GM18520 (cell line): ENCODE results near the gene MGLL.
"Not testable (repeated sequence)": the region's sequence is repeated elsewhere in the genome, so short reads cannot be mapped to it uniquely, and the experiment has no call there.

Experiments used
- ATAC-seq: cut with Tn5 transposase; IDR thresholded peaks from one replicate; pipeline ENCODE4 v1.9.1; 2021; ENCODE audit not compliant: unreplicated experiment

Gene MGLL

DNA sequence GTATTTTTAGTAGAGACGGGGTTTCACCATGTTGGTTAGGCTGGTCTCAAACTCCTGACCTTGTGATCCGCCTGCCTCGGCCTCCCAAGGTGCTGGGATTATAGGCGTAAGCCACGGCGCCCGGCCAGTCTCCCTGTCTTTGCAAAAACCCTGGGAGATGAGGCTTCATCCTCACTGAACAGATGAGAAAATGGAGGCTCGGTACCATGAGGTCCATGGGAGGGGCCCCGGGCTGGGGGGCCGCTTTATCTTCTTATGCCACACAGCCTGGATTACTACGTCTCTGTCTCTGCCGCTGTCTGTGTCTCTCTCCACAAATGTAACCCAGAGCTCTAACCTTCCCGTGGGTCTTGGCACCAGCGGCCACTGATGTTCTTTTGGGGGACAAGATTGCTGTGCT lies 110.4 kb downstream of the MGLL start:
- no peak for ATAC-seq

DNA sequence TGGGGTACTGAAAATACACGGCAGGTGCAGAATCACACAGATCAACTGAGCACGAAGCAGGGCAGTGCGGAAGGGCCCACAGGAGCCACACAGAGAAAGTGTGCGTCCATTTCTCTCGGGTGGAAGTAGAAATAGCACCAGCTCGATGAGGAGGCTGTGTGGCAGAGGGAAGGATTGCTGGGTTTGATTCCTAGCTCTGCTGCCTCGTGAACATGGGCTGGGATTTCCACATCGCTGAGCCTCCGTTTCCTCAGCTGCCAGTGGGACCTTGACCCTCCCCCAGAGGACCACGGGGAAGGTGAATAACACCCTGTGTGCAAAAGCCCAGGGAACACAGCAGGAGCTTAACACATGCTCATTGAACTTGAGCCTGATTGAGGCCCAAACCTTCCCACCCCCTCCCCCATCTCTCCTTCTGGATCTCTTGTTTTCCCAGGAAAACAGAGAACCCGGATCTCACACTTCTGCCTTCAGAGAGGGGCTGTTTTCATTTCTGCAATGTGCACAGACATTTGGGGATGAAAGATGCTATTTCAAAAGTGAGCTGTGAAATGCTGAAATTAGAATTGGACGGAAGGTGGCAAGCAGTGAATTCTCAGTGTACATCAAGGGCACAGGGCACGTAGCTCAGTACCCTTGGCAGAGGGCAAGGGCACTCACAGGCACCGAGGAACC lies 111.2 kb downstream of the MGLL start:
- ATAC-seq: no peak

GRCh38 chr3:127710155-127710941 lies 112.0 kb downstream of the MGLL start:
- no peak for ATAC-seq

- ATAC-seq: no peak
These were observed 112.8 kb downstream of the MGLL start for GRCh38 chr3:127709320-127710060.

GRCh38 chr3:127708837-127709236 lies 113.5 kb downstream of the MGLL start:
- ATAC-seq: no peak

- ATAC-seq: no peak
These were observed 114.4 kb downstream of the MGLL start for GRCh38 chr3:127707851-127708411.

DNA sequence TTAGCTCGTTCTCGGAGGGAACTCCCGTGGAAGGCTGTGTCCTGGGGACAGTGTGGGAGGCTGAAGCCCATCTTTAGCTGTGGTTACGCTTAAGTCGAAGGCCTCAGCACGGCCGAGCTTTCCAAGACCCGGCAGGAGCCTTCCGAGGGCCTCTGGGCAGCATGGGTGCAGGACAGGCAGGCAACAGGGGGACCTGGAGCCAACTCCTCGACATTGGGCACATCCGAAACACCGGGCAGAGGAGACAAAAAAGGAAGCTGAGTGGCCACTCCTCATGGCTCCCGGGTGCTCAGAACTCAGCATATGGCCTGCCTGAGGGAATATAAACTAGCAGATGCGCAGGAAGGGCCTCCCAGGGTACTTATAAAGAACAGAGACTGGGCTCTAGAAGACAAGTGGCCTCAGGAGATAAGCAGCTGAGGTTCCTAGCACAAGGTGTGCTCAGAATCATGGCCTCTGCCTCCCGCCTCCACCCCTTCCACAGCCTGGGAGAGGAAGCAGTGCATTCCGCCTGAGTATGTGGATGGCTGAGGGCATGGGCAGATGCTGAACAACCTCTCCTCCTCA lies 115.4 kb downstream of the MGLL start:
- no peak for ATAC-seq

DNA sequence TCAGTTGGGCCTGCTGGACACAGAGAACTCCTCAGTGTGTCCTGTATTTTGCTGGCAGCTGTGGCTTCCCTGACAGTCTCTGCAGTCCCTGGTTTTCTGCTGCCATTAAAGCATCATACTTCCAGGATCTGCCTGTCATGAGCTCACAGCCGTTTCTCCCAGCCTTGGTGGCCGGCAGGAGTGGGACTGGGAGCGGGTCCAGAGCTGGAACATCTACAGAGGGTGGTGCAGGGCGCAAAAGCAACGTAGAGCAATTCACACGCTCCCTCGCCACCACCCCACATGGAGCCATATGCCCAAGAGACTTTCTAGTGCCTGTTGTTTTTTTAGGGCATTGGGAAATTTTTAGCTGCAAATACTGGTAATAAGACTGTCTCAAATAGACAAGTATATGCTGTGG lies 116.0 kb downstream of the MGLL start:
- no peak for ATAC-seq

GRCh38 chr3:127704840-127705239 lies 117.5 kb downstream of the MGLL start:
- not testable (repeated sequence) for ATAC-seq

DNA sequence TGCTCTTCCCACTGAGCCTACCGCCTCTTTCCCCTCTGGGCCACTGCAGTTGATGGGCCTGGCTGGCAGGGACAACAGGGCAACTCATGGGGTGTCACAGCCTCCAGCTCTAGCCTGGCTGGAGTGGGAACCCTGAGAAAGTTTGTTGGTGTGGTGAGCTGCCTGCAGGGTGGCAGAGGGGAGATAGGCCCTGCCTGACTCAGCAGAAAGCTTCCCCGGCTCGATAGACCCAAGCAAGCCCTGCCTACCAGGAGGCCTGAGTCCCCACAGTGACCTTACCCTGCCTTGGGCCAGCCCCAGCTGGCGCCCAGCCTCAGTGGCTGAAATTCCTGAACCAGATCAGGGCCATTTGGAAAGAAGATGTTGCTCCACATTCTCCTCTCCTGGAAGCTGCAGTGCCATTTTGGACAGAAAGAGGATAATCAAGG lies 120.2 kb downstream of the MGLL start:
- no peak for ATAC-seq

DNA sequence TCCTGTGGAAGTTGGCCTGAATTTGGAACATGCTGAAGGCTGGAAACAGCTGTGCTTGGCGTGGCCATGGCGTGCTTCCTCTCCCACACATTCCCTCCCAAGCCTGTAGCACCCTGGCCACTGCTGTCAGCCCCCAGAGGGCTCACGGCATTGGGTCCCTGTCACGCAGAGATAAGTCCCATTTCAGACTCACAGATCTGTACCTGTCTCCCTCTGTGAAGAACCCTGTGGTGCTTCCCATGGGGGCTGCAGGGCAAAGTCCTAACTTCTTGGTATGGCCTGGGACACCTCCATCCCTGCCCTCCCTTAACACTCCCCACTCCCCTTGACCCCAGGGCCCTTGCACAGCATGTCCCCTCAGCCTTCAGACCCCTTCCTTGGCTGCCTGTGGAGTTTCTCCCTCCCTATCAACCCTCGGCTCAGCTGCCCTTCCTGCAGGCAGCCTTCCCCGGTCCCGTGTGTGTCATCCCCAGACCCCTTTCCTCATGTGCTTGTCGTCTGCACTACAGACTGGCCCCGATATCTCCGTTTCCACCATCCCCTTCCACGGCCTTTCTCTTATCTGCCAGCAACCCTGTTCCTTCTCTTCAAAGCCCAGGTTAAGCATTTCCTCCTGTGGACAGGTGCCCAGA lies 120.9 kb downstream of the MGLL start:
- no peak for ATAC-seq

DNA sequence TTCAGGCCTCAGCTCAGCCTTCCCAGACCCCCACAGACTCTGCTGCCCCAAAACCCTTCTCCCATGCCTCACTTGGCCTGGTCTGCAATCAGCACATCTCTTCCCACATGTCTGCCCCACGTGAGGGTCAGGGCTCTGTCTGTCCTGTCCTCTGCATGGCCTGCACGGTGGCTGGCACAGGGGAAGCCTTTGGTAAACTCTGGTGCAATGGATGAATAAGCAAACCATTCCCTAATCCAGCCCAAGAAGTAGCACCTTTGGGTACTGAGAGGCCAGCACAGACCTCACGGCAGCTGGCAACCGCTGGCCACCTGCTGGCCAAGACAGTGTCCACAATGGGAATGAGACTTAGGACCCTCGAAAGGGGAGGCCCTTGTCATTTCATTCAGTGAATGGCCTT lies 121.9 kb downstream of the MGLL start:
- no peak for ATAC-seq

- ATAC-seq: no peak
These were observed 122.7 kb downstream of the MGLL start for GRCh38 chr3:127699416-127700300.

- no peak for ATAC-seq
These were observed 123.5 kb downstream of the MGLL start for GRCh38 chr3:127698691-127699415.

DNA sequence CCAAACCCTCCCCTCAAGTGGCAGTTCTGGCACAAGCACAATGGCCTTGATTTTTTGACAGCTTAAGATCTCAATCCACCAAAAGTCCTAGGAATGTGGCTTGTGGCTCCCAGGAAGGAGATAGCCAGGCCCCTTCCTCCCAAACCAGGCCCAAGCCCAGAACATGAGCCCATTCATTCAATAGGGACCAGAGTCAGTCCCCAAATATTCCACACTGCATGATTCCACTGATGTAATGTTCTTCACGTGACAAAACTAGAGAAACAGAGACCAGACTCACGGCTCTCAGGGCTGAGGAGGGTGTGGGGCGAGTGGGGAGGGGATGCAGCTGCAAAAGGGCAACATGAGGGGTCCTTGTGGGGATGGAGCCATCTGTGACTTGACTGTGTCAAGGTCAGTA lies 124.0 kb downstream of the MGLL start:
- no peak for ATAC-seq

GRCh38 chr3:127697551-127698240 lies 124.6 kb downstream of the MGLL start:
- ATAC-seq: no peak

GRCh38 chr3:127694467-127695215 lies 127.7 kb downstream of the MGLL start:
- ATAC-seq: no peak

DNA sequence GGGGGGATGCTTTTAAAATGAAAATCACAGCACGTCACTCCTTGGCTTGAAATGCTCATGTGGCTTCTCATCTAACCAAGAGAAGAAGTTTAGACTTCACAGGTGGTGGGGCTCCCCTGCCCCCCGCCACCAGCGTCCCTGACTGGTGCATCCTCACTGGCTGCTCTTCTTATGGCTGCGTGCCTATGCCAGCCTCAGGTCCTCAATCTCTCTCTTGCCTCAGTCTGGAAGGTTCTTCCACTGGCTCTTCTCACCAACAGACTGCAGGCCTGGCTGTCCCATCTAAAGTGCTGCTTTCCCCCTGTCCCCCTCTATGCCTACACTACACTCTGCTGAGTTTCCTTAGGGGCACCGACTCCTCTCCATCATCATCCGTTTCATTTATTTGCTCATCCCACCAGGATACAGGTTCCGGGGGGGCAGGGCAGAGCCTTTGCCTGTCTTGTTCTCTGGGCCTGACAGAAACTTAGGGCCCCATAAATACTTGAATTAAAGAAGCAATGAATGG lies 128.9 kb downstream of the MGLL start:
- ATAC-seq: no peak
